HL-60 (cell line): ENCODE data around the gene ALDH9A1.

ENCODE experiments used
- DNase-seq, 2 experiments: peaks; one replicate each; pipeline ENCODE4 v3.0.0-alpha.2; 2010 to 2020; ENCODE audit warnings: low read depth in 1 of 2, low spot score in 1 of 2
- H3K27ac ChIP-seq: fragments of 250-450 bp; sonication (Bioruptor Pico); replicated peaks from 2 replicates; pipeline ENCODE4 v1.5.1; 2020; ENCODE audit warnings: mild to moderate bottlenecking, moderate library complexity
- H3K27me3 ChIP-seq: fragments of 250-450 bp; sonication (Bioruptor Pico); 2 replicates; pipeline ENCODE4 v1.5.1; 2021; ENCODE audit warnings: mild to moderate bottlenecking, moderate library complexity; ENCODE audit not compliant: insufficient read depth, poor library complexity, severe bottlenecking
- H3K4me3 ChIP-seq: replicated peaks from 2 replicates; pipeline ENCODE4 v1.5.1; 2011; ENCODE audit warnings: mild to moderate bottlenecking, control low read depth, low read length; ENCODE audit not compliant: insufficient read depth
- GABPA ChIP-seq: IDR thresholded peaks from 2 replicates; pipeline ENCODE4 v1.6.1; 2012; ENCODE audit warnings: low read depth
- POLR2AphosphoS5 ChIP-seq: IDR thresholded peaks from 2 replicates; pipeline ENCODE4 v1.6.1; 2012; ENCODE audit warnings: low read depth
- SPI1 ChIP-seq: IDR thresholded peaks from 2 replicates; pipeline ENCODE4 v1.6.1; 2012; ENCODE audit warnings: low read depth, mild to moderate bottlenecking, borderline replicate concordance
- TF ChIP-seq, protein P1 (sequence below): IDR thresholded peaks from one replicate; pipeline ENCODE4 v1.5.1; 2011; ENCODE audit warnings: low read length, control low read depth, inconsistent platforms; ENCODE audit not compliant: insufficient read depth
- TF ChIP-seq, protein P2 (sequence below): IDR thresholded peaks from 2 replicates; pipeline ENCODE4 v1.6.1; 2012; ENCODE audit warnings: low read depth; ENCODE audit not compliant: insufficient replicate concordance

Gene ALDH9A1

DNA sequence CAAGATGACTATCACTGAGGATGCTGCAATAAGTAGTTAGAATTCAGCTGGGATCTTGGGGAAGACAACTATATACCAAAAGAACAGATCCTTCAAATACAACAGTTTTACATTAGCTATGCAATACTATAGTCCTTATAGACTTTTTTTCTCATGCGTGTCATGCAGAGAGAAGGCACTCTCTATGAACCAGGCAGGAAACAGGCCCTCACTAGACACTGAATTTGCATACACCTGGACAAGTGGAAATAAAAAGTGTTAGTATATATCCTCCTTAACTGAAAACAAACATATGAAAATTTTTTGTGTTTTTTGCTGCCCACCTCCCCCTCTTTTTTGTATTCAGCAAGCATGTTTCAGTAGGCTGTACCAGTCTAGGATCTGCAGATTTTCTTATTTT, 40.4 kb upstream of the ALDH9A1 start:
- no peak overlapping the region for H3K27ac ChIP-seq
- no peak overlapping the region for H3K4me3 ChIP-seq
- H3K27me3 ChIP-seq, result no peaks in the 10 kb centered on the region
- no peak for TF ChIP-seq SPI1
- no peak for DNase-seq

DNA sequence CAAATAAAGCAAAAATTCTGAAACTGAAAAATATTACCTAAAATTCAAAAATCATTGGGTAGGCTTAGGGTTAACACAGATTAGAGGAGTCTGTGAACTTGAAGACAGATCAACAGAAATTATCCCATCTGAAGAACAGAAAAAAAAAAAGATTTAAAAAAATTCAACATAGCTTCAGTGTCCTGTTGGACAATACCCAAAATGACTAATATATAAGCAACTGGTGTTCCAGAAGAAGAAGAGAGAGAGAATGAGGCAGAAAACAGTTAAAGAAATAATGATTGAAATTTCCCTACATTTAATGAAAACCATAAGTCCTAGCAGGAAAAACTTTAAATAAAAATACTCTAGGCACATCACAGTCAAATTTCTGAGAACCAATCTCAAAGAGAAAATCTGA, 38.8 kb upstream of the ALDH9A1 start:
- Histone ChIP-seq H3K27me3 (no peaks in the 10 kb centered on the region), H3K4me3 (no peak overlapping the region), H3K27ac (no peak overlapping the region)
- DNase-seq, result no peak
- no peak for TF ChIP-seq GABPA

DNA sequence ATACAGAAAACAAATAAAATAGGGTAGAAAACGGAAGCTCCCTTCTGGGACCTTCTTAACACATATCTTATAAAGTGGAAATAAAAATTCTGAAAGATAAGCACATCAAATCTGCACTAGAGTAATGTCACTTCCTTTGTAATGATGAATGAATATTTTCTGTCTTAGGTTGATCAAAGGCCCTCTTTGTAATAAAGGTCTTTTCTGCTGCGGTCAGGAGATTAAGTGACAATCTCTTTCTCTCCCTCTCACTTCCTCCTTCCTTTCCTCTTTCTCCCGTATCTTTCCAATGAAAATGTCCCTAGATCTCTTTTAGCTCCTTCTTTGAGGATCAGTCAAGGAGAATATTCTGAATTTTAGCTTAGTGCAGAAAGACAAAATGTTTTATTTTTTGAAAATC, 36.5 kb upstream of the ALDH9A1 start:
- no peak for DNase-seq
- H3K4me3 ChIP-seq, result no peak overlapping the region
- no peak overlapping the region for H3K27ac ChIP-seq
- H3K27me3 ChIP-seq, result no peaks in the 10 kb centered on the region
- TF ChIP-seq SPI1 (no peak), POLR2AphosphoS5 (no peak), GABPA (no peak)
- TF ChIP-seq, protein P1, sequence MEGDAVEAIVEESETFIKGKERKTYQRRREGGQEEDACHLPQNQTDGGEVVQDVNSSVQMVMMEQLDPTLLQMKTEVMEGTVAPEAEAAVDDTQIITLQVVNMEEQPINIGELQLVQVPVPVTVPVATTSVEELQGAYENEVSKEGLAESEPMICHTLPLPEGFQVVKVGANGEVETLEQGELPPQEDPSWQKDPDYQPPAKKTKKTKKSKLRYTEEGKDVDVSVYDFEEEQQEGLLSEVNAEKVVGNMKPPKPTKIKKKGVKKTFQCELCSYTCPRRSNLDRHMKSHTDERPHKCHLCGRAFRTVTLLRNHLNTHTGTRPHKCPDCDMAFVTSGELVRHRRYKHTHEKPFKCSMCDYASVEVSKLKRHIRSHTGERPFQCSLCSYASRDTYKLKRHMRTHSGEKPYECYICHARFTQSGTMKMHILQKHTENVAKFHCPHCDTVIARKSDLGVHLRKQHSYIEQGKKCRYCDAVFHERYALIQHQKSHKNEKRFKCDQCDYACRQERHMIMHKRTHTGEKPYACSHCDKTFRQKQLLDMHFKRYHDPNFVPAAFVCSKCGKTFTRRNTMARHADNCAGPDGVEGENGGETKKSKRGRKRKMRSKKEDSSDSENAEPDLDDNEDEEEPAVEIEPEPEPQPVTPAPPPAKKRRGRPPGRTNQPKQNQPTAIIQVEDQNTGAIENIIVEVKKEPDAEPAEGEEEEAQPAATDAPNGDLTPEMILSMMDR, result no peak
- TF ChIP-seq, protein P2, sequence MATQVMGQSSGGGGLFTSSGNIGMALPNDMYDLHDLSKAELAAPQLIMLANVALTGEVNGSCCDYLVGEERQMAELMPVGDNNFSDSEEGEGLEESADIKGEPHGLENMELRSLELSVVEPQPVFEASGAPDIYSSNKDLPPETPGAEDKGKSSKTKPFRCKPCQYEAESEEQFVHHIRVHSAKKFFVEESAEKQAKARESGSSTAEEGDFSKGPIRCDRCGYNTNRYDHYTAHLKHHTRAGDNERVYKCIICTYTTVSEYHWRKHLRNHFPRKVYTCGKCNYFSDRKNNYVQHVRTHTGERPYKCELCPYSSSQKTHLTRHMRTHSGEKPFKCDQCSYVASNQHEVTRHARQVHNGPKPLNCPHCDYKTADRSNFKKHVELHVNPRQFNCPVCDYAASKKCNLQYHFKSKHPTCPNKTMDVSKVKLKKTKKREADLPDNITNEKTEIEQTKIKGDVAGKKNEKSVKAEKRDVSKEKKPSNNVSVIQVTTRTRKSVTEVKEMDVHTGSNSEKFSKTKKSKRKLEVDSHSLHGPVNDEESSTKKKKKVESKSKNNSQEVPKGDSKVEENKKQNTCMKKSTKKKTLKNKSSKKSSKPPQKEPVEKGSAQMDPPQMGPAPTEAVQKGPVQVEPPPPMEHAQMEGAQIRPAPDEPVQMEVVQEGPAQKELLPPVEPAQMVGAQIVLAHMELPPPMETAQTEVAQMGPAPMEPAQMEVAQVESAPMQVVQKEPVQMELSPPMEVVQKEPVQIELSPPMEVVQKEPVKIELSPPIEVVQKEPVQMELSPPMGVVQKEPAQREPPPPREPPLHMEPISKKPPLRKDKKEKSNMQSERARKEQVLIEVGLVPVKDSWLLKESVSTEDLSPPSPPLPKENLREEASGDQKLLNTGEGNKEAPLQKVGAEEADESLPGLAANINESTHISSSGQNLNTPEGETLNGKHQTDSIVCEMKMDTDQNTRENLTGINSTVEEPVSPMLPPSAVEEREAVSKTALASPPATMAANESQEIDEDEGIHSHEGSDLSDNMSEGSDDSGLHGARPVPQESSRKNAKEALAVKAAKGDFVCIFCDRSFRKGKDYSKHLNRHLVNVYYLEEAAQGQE, result no peak

DNA sequence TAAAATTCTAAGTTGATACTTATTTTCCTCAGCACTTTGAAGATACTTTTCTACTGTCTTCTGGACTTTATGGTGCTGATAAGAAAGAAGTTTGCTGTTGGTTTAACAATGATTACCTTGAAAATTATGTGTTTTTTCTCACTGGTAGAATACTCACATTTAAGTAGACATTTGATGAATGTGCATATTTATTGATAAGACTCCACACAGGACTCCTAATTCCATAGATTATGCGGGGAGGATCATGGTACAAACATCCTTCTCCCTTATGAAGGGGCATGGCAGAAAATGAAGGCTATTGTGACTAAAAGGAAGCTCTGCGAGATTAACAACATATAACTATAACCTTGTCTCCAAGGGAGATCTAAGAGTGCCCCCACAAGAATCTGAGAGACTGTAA, 28.5 kb upstream of the ALDH9A1 start:
- Histone ChIP-seq H3K27me3 (no peaks in the 10 kb centered on the region), H3K4me3 (no peak overlapping the region), H3K27ac (no peak overlapping the region)
- TF ChIP-seq, protein P2, result no peak
- no peak for TF ChIP-seq GABPA
- TF ChIP-seq, protein P1, result no peak
- TF ChIP-seq SPI1, result no peak
- no peak for TF ChIP-seq POLR2AphosphoS5
- DNase-seq, result no peak

DNA sequence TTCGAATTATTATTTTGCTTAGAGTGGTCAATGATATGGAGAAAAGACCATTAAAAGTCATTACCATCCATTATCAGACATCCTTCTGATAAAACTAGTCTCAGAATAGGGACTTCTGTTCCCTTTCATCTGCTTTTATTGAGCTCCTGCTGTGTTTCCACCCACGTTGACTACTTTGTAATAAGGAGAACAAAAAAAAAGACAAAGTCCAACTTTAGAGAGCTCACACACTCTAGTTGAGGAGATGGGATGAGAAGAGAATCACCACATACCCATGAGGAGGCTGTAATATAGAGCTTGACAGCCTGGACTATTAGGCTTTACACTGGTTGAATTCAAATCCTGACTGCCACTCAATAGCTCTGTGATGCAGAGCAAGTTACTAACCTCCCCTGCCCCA, 27.8 kb upstream of the ALDH9A1 start:
- no peaks in the 10 kb centered on the region for H3K27me3 ChIP-seq
- H3K4me3 ChIP-seq, result no peak overlapping the region
- H3K27ac ChIP-seq, result no peak overlapping the region
- DNase-seq, result no peak
- TF ChIP-seq GABPA (no peak), POLR2AphosphoS5 (no peak), SPI1 (no peak)
- TF ChIP-seq, protein P2, result no peak
- TF ChIP-seq, protein P1, result no peak
